RWPE2 (cell line): ENCODE measurements around the gene CNTNAP5.

ENCODE experiments used
- ATAC-seq: fragments of 200-7000 bp; cut with Tn5 transposase; 3 replicates; pipeline ENCODE4 v1.9.1; 2021; ENCODE audit warnings: low read depth
- DNase-seq: peaks from one replicate; pipeline ENCODE4 v3.0.0-alpha.2; 2020; ENCODE audit warnings: low spot score
- H3K27ac ChIP-seq: fragments of 450-650 bp; 2 replicates; pipeline ENCODE4 v1.5.1; 2017; ENCODE audit warnings: mild to moderate bottlenecking; ENCODE audit not compliant: poor library complexity, severe bottlenecking
- H3K27me3 ChIP-seq: fragments of 250-450 bp; sonication (Bioruptor Pico); 2 replicates; pipeline ENCODE4 v1.5.1; 2021; ENCODE audit warnings: mild to moderate bottlenecking, moderate library complexity; ENCODE audit not compliant: insufficient read depth, poor library complexity, severe bottlenecking
- H3K36me3 ChIP-seq: fragments of 250-450 bp; sonication (Bioruptor Pico); 2 replicates; pipeline ENCODE4 v1.5.1; 2020; ENCODE audit warnings: low read depth, mild to moderate bottlenecking, moderate library complexity
- H3K4me1 ChIP-seq: fragments of 250-450 bp; sonication (Bioruptor Pico); 2 replicates; pipeline ENCODE4 v1.5.1; 2021; ENCODE audit warnings: mild to moderate bottlenecking, moderate library complexity; ENCODE audit not compliant: insufficient read depth, poor library complexity, severe bottlenecking
- H3K4me3 ChIP-seq: fragments of 250-450 bp; sonication (Bioruptor Pico); 2 replicates; pipeline ENCODE4 v1.5.1; 2021; ENCODE audit warnings: mild to moderate bottlenecking, moderate library complexity; ENCODE audit not compliant: severe bottlenecking
- H3K9me3 ChIP-seq: fragments of 250-450 bp; sonication (Bioruptor Pico); 2 replicates; pipeline ENCODE4 v1.5.1; 2021; ENCODE audit warnings: mild to moderate bottlenecking, moderate library complexity; ENCODE audit not compliant: severe bottlenecking
- TF ChIP-seq, protein P1 (sequence below): fragments of 450-650 bp; IDR thresholded peaks from one replicate; pipeline ENCODE4 v1.5.1; 2017; ENCODE audit warnings: mild to moderate bottlenecking, moderate library complexity; ENCODE audit not compliant: poor library complexity, severe bottlenecking

Gene CNTNAP5

GRCh38 chr2:124485659-124486058 is 460.6 kb downstream of the CNTNAP5 start:
- Histone ChIP-seq H3K4me3 (no peak overlapping the region), H3K27ac (no peak overlapping the region), H3K4me1 (no peaks in the 10 kb centered on the region), H3K27me3 (no peaks in the 10 kb centered on the region), H3K9me3 (no peaks in the 10 kb centered on the region), H3K36me3 (no peaks in the 10 kb centered on the region)
- TF ChIP-seq, protein P1, sequence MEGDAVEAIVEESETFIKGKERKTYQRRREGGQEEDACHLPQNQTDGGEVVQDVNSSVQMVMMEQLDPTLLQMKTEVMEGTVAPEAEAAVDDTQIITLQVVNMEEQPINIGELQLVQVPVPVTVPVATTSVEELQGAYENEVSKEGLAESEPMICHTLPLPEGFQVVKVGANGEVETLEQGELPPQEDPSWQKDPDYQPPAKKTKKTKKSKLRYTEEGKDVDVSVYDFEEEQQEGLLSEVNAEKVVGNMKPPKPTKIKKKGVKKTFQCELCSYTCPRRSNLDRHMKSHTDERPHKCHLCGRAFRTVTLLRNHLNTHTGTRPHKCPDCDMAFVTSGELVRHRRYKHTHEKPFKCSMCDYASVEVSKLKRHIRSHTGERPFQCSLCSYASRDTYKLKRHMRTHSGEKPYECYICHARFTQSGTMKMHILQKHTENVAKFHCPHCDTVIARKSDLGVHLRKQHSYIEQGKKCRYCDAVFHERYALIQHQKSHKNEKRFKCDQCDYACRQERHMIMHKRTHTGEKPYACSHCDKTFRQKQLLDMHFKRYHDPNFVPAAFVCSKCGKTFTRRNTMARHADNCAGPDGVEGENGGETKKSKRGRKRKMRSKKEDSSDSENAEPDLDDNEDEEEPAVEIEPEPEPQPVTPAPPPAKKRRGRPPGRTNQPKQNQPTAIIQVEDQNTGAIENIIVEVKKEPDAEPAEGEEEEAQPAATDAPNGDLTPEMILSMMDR = no peak
- ATAC-seq (no peak), DNase-seq (no peak)

GRCh38 chr2:124489686-124490085 is 464.6 kb downstream of the CNTNAP5 start:
- no peak overlapping the region for H3K4me3 ChIP-seq
- no peaks in the 10 kb centered on the region for H3K4me1 ChIP-seq
- no peaks in the 10 kb centered on the region for H3K9me3 ChIP-seq
- ATAC-seq (no peak), DNase-seq (no peak)
- no peaks in the 10 kb centered on the region for H3K36me3 ChIP-seq
- H3K27ac ChIP-seq = no peak overlapping the region
- TF ChIP-seq, protein P1 = no peak
- H3K27me3 ChIP-seq = no peaks in the 10 kb centered on the region

GRCh38 chr2:124501575-124502152 is 476.6 kb downstream of the CNTNAP5 start:
- Histone ChIP-seq H3K27me3 (no peaks in the 10 kb centered on the region), H3K4me3 (no peak overlapping the region), H3K4me1 (no peaks in the 10 kb centered on the region), H3K36me3 (no peaks in the 10 kb centered on the region), H3K27ac (no peak overlapping the region), H3K9me3 (no peaks in the 10 kb centered on the region)
- TF ChIP-seq, protein P1 = no peak
- DNase-seq (no peak), ATAC-seq (no peak)

DNA sequence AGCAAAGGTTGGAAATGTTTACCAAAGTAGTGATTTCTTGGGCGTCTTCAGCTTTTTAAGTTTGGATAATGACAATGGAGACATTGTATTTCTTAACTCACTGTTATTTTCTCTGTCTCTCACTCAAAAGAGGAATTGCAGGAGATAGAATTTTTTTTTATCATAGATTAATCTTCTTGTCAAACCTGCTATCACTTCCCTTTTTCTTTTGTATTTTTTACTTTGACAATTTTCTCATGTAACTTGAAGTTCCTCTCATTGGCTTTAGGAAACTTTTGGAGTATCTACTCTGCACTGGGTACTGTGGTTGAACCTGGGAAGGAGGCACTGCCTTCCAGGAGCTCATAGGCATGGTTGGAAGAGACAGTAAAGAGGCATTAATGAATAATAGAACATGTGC is 489.1 kb downstream of the CNTNAP5 start:
- Histone ChIP-seq H3K4me1 (no peaks in the 10 kb centered on the region), H3K27ac (no peak overlapping the region), H3K27me3 (no peaks in the 10 kb centered on the region), H3K9me3 (no peaks in the 10 kb centered on the region), H3K4me3 (no peak overlapping the region), H3K36me3 (no peaks in the 10 kb centered on the region)
- ATAC-seq (no peak), DNase-seq (no peak)
- TF ChIP-seq, protein P1 = no peak

DNA sequence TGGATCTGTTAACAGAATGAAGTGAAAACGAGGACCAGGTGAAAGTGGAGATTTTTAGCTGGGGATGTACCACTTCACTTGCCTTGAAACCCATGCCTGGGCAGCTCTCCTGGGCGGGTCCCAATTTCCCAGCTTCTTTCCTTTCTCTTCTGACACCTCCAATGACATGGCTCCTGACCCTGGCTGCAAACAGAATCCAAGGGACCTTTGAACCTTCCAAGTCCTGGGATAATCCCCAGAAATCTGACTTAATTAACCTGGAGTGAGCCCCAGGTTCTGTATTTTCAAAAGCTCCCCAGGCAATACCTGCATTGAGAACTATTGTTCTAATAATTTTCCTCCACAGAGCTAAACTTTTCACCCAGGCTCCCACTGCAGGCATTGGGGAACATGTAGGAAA is 495.9 kb downstream of the CNTNAP5 start:
- no peak overlapping the region for H3K27ac ChIP-seq
- no peaks in the 10 kb centered on the region for H3K4me1 ChIP-seq
- ATAC-seq (no peak), DNase-seq (no peak)
- H3K9me3 ChIP-seq = no peaks in the 10 kb centered on the region
- H3K36me3 ChIP-seq = no peaks in the 10 kb centered on the region
- TF ChIP-seq, protein P1 = no peak
- no peaks in the 10 kb centered on the region for H3K27me3 ChIP-seq
- H3K4me3 ChIP-seq = no peak overlapping the region
